Caco-2 (cell line): Measurements from ENCODE around the gene NEK11. TPM values are rescaled to one million over a fixed set of nuclear protein-coding genes. Genes with fewer than 3 reads are reported as not detected.

Experiments
- BruUV-seq: library from RNA; stranded (reverse); fragments of 400-500 nt; replicated peaks from 2 replicates; lab custom pipeline; 2021; lab: Mats Ljungman, UMichigan
- CTCF ChIA-PET: fragments of 300-600 bp; sonication (Branson Sonifier 250); formaldehyde crosslinking; loops from one replicate; lab custom pipeline; 2022; ENCODE audit warnings: antibody characterized with exemption; lab: Charles Lee
- POLR2A ChIA-PET: fragments of 300-600 bp; sonication (Branson Sonifier 250); formaldehyde crosslinking; loops from one replicate; lab custom pipeline; 2022; ENCODE audit warnings: antibody characterized with exemption; lab: Charles Lee
- DNase-seq, 2 experiments: peaks; one replicate each; pipeline versions ENCODE4 v3.0.0 to v3.0.0-alpha.2; 2020 to 2022
- H3K27me3 ChIP-seq: replicated peaks from 2 replicates; pipeline ENCODE4 v1.6.0; 2011; ENCODE audit warnings: low read length; ENCODE audit not compliant: control insufficient read depth, insufficient read depth
- H3K36me3 ChIP-seq: 2 replicates; pipeline ENCODE4 v1.5.1; 2011; ENCODE audit warnings: low read length; ENCODE audit not compliant: control insufficient read depth, insufficient read depth
- H3K4me1 ChIP-seq: fragments of 250-450 bp; sonication (Bioruptor Pico); 2 replicates; pipeline ENCODE4 v1.5.1; 2020; ENCODE audit warnings: mild to moderate bottlenecking
- H3K4me3 ChIP-seq: 2 replicates; pipeline ENCODE4 v1.5.1; 2011; ENCODE audit warnings: low read depth, mild to moderate bottlenecking, control low read depth, low read length
- H3K9me3 ChIP-seq: fragments of 250-450 bp; sonication (Bioruptor Pico); 2 replicates; pipeline ENCODE4 v1.5.1; 2020; ENCODE audit warnings: mild to moderate bottlenecking, moderate library complexity
- H3K27ac Mint-ChIP-seq: one replicate; pipeline ENCODE4 v1.8.0; 2022; ENCODE audit warnings: mixed read lengths; ENCODE audit not compliant: unreplicated experiment
- H3K27me3 Mint-ChIP-seq: one replicate; pipeline ENCODE4 v1.8.0; 2022; ENCODE audit warnings: mixed read lengths; ENCODE audit not compliant: insufficient read depth, unreplicated experiment
- H3K36me3 Mint-ChIP-seq: one replicate; pipeline ENCODE4 v1.8.0; 2022; ENCODE audit warnings: mild to moderate bottlenecking, mixed read lengths; ENCODE audit not compliant: insufficient read depth, unreplicated experiment
- H3K4me1 Mint-ChIP-seq: one replicate; pipeline ENCODE4 v1.8.0; 2022; ENCODE audit warnings: low read depth, mixed read lengths; ENCODE audit not compliant: unreplicated experiment
- H3K4me3 Mint-ChIP-seq: one replicate; pipeline ENCODE4 v1.8.0; 2022; ENCODE audit warnings: mild to moderate bottlenecking, moderate library complexity, mixed read lengths; ENCODE audit not compliant: unreplicated experiment
- H3K9me3 Mint-ChIP-seq: one replicate; pipeline ENCODE4 v1.8.0; 2022; ENCODE audit warnings: mixed read lengths; ENCODE audit not compliant: unreplicated experiment
- CTCF ChIP-seq, 2 experiments: fragments of 200-600 bp in 1 of 2; IDR thresholded peaks; 1 replicate in 1 of 2; 2 replicates in 1 of 2; pipeline versions ENCODE4 v1.5.1 to v1.8.0; 2011 to 2022; ENCODE audit warnings: antibody characterized with exemption in 1 of 2, control low read depth in 1 of 2, inconsistent platforms in 1 of 2, low read depth in 1 of 2, low read length in 1 of 2, mild to moderate bottlenecking in 1 of 2, moderate library complexity in 1 of 2; ENCODE audit not compliant: insufficient read depth in 1 of 2, severe bottlenecking in 1 of 2, unreplicated experiment in 1 of 2
- intact Hi-C: fragments of 100-400 bp; cut with micrococcal nuclease; formaldehyde crosslinking; loops from one replicate; pipeline ENCODE4 v1.10.0; 2022; ENCODE audit not compliant: unreplicated experiment
- total RNA-seq: library from RNA; stranded (reverse); gene quantifications from 2 replicates; pipeline ENCODE4 v1.2.3, GENCODE V29; 2022

NEK11 gene
- total RNA-seq, 1 experiment from 2014 or later, result 4.4 TPM

GRCh38 chr3:131142580-131142979, 115.9 kb downstream of the NEK11 start:
- Mint-ChIP-seq H3K36me3 (no peaks in the 10 kb centered on the region), H3K4me3 (no peak overlapping the region), H3K27me3 (no peaks in the 10 kb centered on the region), H3K27ac (no peak overlapping the region), H3K4me1 (no peaks in the 10 kb centered on the region), H3K9me3 (no peaks in the 10 kb centered on the region)
- Histone ChIP-seq H3K9me3 (no peaks in the 10 kb centered on the region), H3K27me3 (no peaks in the 10 kb centered on the region), H3K4me3 (no peak overlapping the region), H3K36me3 (no peaks in the 10 kb centered on the region), H3K4me1 (no peaks in the 10 kb centered on the region)
- ChIA-PET CTCF (interaction anchor here (1.7 kb wide), 1 partner anchor 110 kb away, joined by 7 read pairs; no protein-coding TSS in a partner anchor), POLR2A (no interaction called here)
- DNase-seq, result no peak
- peak in 1 of 2 experiments; percentile 4 for TF ChIP-seq CTCF (IDR thresholded peaks at IDR 0.05; ENCODE audit: insufficient read depth in 1 of 2, low read depth in 1 of 2, low read length in 1 of 2, severe bottlenecking in 1 of 2, unreplicated experiment in 1 of 2)
- no TSS peak for BruUV-seq
- intact Hi-C loops, result loop anchor here (1.0 kb wide), 1 partner anchor 109 kb away; no protein-coding TSS in a partner anchor

- Mint-ChIP-seq H3K36me3 (no peaks in the 10 kb centered on the region), H3K4me1 (no peaks in the 10 kb centered on the region), H3K4me3 (no peak overlapping the region), H3K27me3 (no peaks in the 10 kb centered on the region), H3K9me3 (no peaks in the 10 kb centered on the region), H3K27ac (no peak overlapping the region)
- no TSS peak for BruUV-seq
- ChIA-PET POLR2A (no interaction called here), CTCF (interaction anchor here (1.7 kb wide), 1 partner anchor 111 kb away, joined by 7 read pairs; no protein-coding TSS in a partner anchor)
- H3K27me3 ChIP-seq, result no peaks in the 10 kb centered on the region
- no peaks in the 10 kb centered on the region for H3K36me3 ChIP-seq
- H3K4me1 ChIP-seq, result no peaks in the 10 kb centered on the region
- H3K4me3 ChIP-seq, result no peak overlapping the region
- TF ChIP-seq CTCF (IDR thresholded peaks at IDR 0.05; ENCODE audit: insufficient read depth in 1 of 2, low read depth in 1 of 2, low read length in 1 of 2, severe bottlenecking in 1 of 2, unreplicated experiment in 1 of 2), result no peak
- no peaks in the 10 kb centered on the region for H3K9me3 ChIP-seq
- no peak for DNase-seq
- intact Hi-C loops, result no loop called here
Observed at GRCh38 chr3:131143802-131144201, 117.1 kb downstream of the NEK11 start.

DNA sequence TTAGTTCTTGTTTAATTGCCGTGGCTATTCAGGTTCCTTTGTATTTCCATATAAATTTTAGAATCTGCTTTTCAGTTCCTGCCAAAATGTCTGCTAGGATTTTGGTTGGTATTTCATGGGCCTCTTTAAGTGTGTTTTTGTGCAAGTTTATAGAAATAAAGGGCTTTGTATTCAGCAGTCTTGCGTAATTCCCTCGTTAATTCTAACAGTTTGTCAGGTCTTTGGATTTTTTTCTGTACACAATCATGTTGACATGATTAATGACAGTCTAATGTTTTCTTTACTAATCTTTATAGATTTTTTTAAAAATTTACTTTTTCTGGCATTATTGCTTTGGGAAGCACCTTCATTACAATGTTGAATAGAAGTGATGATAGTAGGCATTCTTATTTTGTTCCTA, 120.9 kb downstream of the NEK11 start:
- ChIA-PET CTCF (no interaction called here), POLR2A (no interaction called here)
- Mint-ChIP-seq H3K36me3 (no peaks in the 10 kb centered on the region), H3K27ac (no peak overlapping the region), H3K4me3 (no peak overlapping the region), H3K27me3 (peaks cover 2% of the 10 kb centered on the region), H3K9me3 (no peaks in the 10 kb centered on the region), H3K4me1 (no peaks in the 10 kb centered on the region)
- Histone ChIP-seq H3K4me3 (no peak overlapping the region), H3K36me3 (no peaks in the 10 kb centered on the region), H3K9me3 (no peaks in the 10 kb centered on the region), H3K27me3 (no peaks in the 10 kb centered on the region), H3K4me1 (no peaks in the 10 kb centered on the region)
- no peak for DNase-seq
- intact Hi-C loops, result no loop called here
- no peak for TF ChIP-seq CTCF (IDR thresholded peaks at IDR 0.05; ENCODE audit: insufficient read depth in 1 of 2, low read depth in 1 of 2, low read length in 1 of 2, severe bottlenecking in 1 of 2, unreplicated experiment in 1 of 2)
- BruUV-seq, result no TSS peak
